ENCODE results near the gene KHSRP. TPM values are rescaled to one million over a fixed set of nuclear protein-coding genes. Genes with fewer than 3 reads are reported as not detected.

The KHSRP gene
- total RNA-seq (85.5 TPM), polyA plus RNA-seq (167 TPM)

- no peak for DNase-seq (ENCODE audit: extremely low spot score)
- no peaks in the 10 kb centered on the region for H3K4me1 ChIP-seq (ENCODE audit: insufficient read depth)
- peak within 1 kb of the TSS; percentile 97 for H3K4me3 ChIP-seq (ENCODE audit: low read depth, low read length)
- WGBS: under 1% methylated on average over 114 of the region's 114 CpGs
- peak within 1 kb of the TSS; percentile 79 for H3K27ac ChIP-seq (ENCODE audit: low read depth)
- H3K36me3 ChIP-seq (ENCODE audit: insufficient read depth): no peaks in the 10 kb centered on the region
Measured at GRCh38 chr19:6424195-6424938, at the start of gene KHSRP. Gene KHSRP (minus strand): TSS chr19:6424811. CDS start chr19:6424701, 110 bp downstream.

GRCh38 chr19:6473647-6474046 lies 49.0 kb upstream of the KHSRP start:
- no peaks in the 10 kb centered on the region for H3K4me1 ChIP-seq (ENCODE audit: insufficient read depth)
- WGBS: 76% methylated on average over 9 of the region's 9 CpGs

GRCh38 chr19:6472713-6473112 lies 48.1 kb upstream of the KHSRP start:
- H3K36me3 ChIP-seq (ENCODE audit: insufficient read depth): no peaks in the 10 kb centered on the region
- no peak for DNase-seq (ENCODE audit: extremely low spot score)
- H3K4me3 ChIP-seq (ENCODE audit: low read depth, low read length): no peak overlapping the region
- H3K4me1 ChIP-seq (ENCODE audit: insufficient read depth): no peaks in the 10 kb centered on the region
- H3K27ac ChIP-seq (ENCODE audit: low read depth): no peak overlapping the region
- WGBS: 68% methylated on average over 4 of the region's 4 CpGs

More at GRCh38 chr19:6473647-6474046, 49.0 kb upstream of the KHSRP start:
- no peak overlapping the region for H3K4me3 ChIP-seq (ENCODE audit: low read depth, low read length)
- no peaks in the 10 kb centered on the region for H3K36me3 ChIP-seq (ENCODE audit: insufficient read depth)
- no peak overlapping the region for H3K27ac ChIP-seq (ENCODE audit: low read depth)
- DNase-seq (ENCODE audit: extremely low spot score): no peak

GRCh38 chr19:6471076-6471475 lies 46.5 kb upstream of the KHSRP start:
- H3K36me3 ChIP-seq (ENCODE audit: insufficient read depth): no peaks in the 10 kb centered on the region
- no peak overlapping the region for H3K4me3 ChIP-seq (ENCODE audit: low read depth, low read length)
- 81% methylated on average over 14 of the region's 14 CpGs for WGBS
- no peak for DNase-seq (ENCODE audit: extremely low spot score)
- no peaks in the 10 kb centered on the region for H3K4me1 ChIP-seq (ENCODE audit: insufficient read depth)
- no peak overlapping the region for H3K27ac ChIP-seq (ENCODE audit: low read depth)

GRCh38 chr19:6470173-6470572 lies 45.6 kb upstream of the KHSRP start:
- DNase-seq (ENCODE audit: extremely low spot score): no peak
- 72% methylated on average over 8 of the region's 8 CpGs for WGBS
- no peak overlapping the region for H3K27ac ChIP-seq (ENCODE audit: low read depth)
- H3K4me1 ChIP-seq (ENCODE audit: insufficient read depth): no peaks in the 10 kb centered on the region
- H3K4me3 ChIP-seq (ENCODE audit: low read depth, low read length): no peak overlapping the region
- H3K36me3 ChIP-seq (ENCODE audit: insufficient read depth): no peaks in the 10 kb centered on the region

- no peak overlapping the region for H3K4me3 ChIP-seq (ENCODE audit: low read depth, low read length)
- no peaks in the 10 kb centered on the region for H3K4me1 ChIP-seq (ENCODE audit: insufficient read depth)
- WGBS: 72% methylated on average over 8 of the region's 8 CpGs
- DNase-seq (ENCODE audit: extremely low spot score): no peak
- no peaks in the 10 kb centered on the region for H3K36me3 ChIP-seq (ENCODE audit: insufficient read depth)
- no peak overlapping the region for H3K27ac ChIP-seq (ENCODE audit: low read depth)
Measured at GRCh38 chr19:6467384-6467783, 42.8 kb upstream of the KHSRP start.

GRCh38 chr19:6466526-6467248 lies 42.1 kb upstream of the KHSRP start:
- WGBS: 84% methylated on average over 21 of the region's 21 CpGs
- DNase-seq (ENCODE audit: extremely low spot score): no peak
- Histone ChIP-seq H3K4me3 (ENCODE audit: low read depth, low read length) (no peak overlapping the region), H3K4me1 (ENCODE audit: insufficient read depth) (no peaks in the 10 kb centered on the region), H3K27ac (ENCODE audit: low read depth) (no peak overlapping the region), H3K36me3 (ENCODE audit: insufficient read depth) (no peaks in the 10 kb centered on the region)

- no peak overlapping the region for H3K4me3 ChIP-seq (ENCODE audit: low read depth, low read length)
- no peak for DNase-seq (ENCODE audit: extremely low spot score)
- H3K4me1 ChIP-seq (ENCODE audit: insufficient read depth): no peaks in the 10 kb centered on the region
- H3K27ac ChIP-seq (ENCODE audit: low read depth): no peak overlapping the region
- no peaks in the 10 kb centered on the region for H3K36me3 ChIP-seq (ENCODE audit: insufficient read depth)
- 94% methylated on average over 8 of the region's 8 CpGs for WGBS
Measured at GRCh38 chr19:6465663-6466062, 41.1 kb upstream of the KHSRP start.

GRCh38 chr19:6465006-6465405 lies 40.4 kb upstream of the KHSRP start:
- 42% methylated on average over 9 of the region's 9 CpGs for WGBS
- no peak overlapping the region for H3K27ac ChIP-seq (ENCODE audit: low read depth)
- no peak for DNase-seq (ENCODE audit: extremely low spot score)
- H3K4me3 ChIP-seq (ENCODE audit: low read depth, low read length): no peak overlapping the region
- H3K36me3 ChIP-seq (ENCODE audit: insufficient read depth): no peaks in the 10 kb centered on the region
- no peaks in the 10 kb centered on the region for H3K4me1 ChIP-seq (ENCODE audit: insufficient read depth)

GRCh38 chr19:6464070-6464873 lies 39.7 kb upstream of the KHSRP start, which contains the start of gene CRB3:
Gene CRB3 (plus strand): TSS chr19:6464271. CDS start chr19:6464702, 431 bp downstream.
- DNase-seq (ENCODE audit: extremely low spot score): peak; percentile 58
- Histone ChIP-seq H3K36me3 (ENCODE audit: insufficient read depth) (no peaks in the 10 kb centered on the region), H3K27ac (ENCODE audit: low read depth) (peak within 1 kb of the TSS; percentile 12), H3K4me3 (ENCODE audit: low read depth, low read length) (peak within 1 kb of the TSS; percentile 36), H3K4me1 (ENCODE audit: insufficient read depth) (no peaks in the 10 kb centered on the region)
- 4% methylated on average over 65 of the region's 65 CpGs for WGBS

GRCh38 chr19:6460099-6460884 lies 35.7 kb upstream of the KHSRP start:
- Histone ChIP-seq H3K36me3 (ENCODE audit: insufficient read depth) (no peaks in the 10 kb centered on the region), H3K4me3 (ENCODE audit: low read depth, low read length) (peak overlapping the region; percentile 87), H3K27ac (ENCODE audit: low read depth) (peak overlapping the region; percentile 25), H3K4me1 (ENCODE audit: insufficient read depth) (no peaks in the 10 kb centered on the region)
- under 1% methylated on average over 57 of the region's 57 CpGs for whole genome bisulfite sequencing
- DNase-seq (ENCODE audit: extremely low spot score): peak; percentile 95

GRCh38 chr19:6459262-6460098 lies 34.9 kb upstream of the KHSRP start, which contains the start of gene SLC25A23:
Gene SLC25A23 (minus strand): TSS chr19:6459792. CDS start chr19:6459628, 164 bp downstream.
- no peaks in the 10 kb centered on the region for H3K4me1 ChIP-seq (ENCODE audit: insufficient read depth)
- under 1% methylated on average over 61 of the region's 70 CpGs for WGBS
- DNase-seq (ENCODE audit: extremely low spot score): peak; percentile 35
- peak within 1 kb of the TSS; percentile 87 for H3K4me3 ChIP-seq (ENCODE audit: low read depth, low read length)
- H3K27ac ChIP-seq (ENCODE audit: low read depth): peak within 1 kb of the TSS; percentile 25
- H3K36me3 ChIP-seq (ENCODE audit: insufficient read depth): no peaks in the 10 kb centered on the region

Measured in urinary bladder (tissue), 4 donors.